NB4 (cell line): Measurements from ENCODE around the gene IDH3G.

Experiments
- MAX ChIP-seq: IDR thresholded peaks from 2 replicates; pipeline ENCODE4 v1.6.1; 2011; ENCODE audit warnings: low read depth, low read length
- MYC ChIP-seq: IDR thresholded peaks from 2 replicates; pipeline ENCODE4 v1.6.1; 2011; ENCODE audit warnings: low read depth, low read length
- POLR2A ChIP-seq: IDR thresholded peaks from 2 replicates; pipeline ENCODE4 v1.6.1; 2011; ENCODE audit warnings: mild to moderate bottlenecking; ENCODE audit not compliant: insufficient read length; ENCODE audit errors: extremely low read depth
- TF ChIP-seq, protein P1 (sequence below): IDR thresholded peaks from one replicate; pipeline ENCODE4 v1.5.1; 2012; ENCODE audit warnings: low read depth, low read length

DNA sequence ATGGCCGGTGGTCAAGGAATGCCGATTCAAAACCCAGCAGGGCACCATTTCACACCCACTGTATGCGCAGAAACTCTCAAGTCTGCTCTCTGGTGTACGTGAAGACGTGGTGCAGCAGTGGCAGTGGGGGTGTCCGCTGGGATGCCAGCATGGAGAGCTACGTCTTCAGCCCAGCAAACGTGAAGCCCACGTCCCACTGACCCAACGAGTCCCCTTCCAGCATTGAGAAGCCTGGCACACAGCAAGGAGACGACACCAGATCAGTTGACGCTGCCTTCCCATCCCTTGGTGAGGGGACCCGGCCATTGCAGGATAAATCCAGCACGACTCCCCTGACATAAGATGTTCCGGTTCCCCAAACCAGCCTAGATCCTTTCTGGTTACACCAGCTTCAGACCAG lies 32.3 kb downstream of the IDH3G start:
- TF ChIP-seq, protein P1, sequence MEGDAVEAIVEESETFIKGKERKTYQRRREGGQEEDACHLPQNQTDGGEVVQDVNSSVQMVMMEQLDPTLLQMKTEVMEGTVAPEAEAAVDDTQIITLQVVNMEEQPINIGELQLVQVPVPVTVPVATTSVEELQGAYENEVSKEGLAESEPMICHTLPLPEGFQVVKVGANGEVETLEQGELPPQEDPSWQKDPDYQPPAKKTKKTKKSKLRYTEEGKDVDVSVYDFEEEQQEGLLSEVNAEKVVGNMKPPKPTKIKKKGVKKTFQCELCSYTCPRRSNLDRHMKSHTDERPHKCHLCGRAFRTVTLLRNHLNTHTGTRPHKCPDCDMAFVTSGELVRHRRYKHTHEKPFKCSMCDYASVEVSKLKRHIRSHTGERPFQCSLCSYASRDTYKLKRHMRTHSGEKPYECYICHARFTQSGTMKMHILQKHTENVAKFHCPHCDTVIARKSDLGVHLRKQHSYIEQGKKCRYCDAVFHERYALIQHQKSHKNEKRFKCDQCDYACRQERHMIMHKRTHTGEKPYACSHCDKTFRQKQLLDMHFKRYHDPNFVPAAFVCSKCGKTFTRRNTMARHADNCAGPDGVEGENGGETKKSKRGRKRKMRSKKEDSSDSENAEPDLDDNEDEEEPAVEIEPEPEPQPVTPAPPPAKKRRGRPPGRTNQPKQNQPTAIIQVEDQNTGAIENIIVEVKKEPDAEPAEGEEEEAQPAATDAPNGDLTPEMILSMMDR = no peak
- TF ChIP-seq POLR2A (no peak), MAX (no peak), MYC (no peak)
